HG03575 (cell line): Measurements from ENCODE around the gene TNNT3.

Experiments
- ATAC-seq: cut with Tn5 transposase; IDR thresholded peaks from one replicate; pipeline ENCODE4 v1.9.1; 2021; ENCODE audit not compliant: unreplicated experiment, insufficient number of reproducible peaks, low FRiP score; ENCODE audit errors: extremely low read depth

Gene TNNT3

DNA sequence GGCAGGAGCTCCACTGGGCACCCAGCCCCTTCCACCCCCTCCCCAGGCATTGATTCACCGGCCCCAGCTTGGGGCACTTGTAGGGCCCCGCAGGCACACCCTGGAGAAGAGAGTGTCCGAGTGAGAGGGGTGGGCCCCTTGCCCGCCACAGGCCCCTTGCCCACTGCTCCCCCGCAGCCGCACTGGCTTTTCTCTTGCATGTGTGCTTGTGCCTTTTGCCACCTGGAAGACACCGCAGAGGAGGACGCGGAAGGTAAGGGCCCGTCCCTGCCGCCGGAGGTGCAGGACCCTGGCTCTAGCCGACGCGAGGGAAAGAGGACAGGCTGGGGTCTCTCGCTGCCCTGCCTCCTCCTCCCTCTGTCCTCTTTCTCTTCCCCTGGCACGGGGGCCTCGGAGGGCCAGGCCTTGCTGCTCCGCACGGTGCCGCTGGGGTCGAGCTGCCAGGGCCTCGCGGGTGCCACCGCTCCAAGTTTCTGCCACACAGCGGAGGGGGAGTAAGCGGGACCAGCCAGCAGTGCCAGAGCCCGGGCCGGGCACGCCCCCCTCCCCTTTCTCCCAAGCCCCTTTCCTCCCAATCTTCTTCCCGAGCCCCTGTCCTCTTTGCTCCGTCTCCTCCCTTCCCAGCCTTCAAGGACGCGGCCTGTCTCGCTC is 9.5 kb downstream of the TNNT3 start:
- ATAC-seq = no peak

DNA sequence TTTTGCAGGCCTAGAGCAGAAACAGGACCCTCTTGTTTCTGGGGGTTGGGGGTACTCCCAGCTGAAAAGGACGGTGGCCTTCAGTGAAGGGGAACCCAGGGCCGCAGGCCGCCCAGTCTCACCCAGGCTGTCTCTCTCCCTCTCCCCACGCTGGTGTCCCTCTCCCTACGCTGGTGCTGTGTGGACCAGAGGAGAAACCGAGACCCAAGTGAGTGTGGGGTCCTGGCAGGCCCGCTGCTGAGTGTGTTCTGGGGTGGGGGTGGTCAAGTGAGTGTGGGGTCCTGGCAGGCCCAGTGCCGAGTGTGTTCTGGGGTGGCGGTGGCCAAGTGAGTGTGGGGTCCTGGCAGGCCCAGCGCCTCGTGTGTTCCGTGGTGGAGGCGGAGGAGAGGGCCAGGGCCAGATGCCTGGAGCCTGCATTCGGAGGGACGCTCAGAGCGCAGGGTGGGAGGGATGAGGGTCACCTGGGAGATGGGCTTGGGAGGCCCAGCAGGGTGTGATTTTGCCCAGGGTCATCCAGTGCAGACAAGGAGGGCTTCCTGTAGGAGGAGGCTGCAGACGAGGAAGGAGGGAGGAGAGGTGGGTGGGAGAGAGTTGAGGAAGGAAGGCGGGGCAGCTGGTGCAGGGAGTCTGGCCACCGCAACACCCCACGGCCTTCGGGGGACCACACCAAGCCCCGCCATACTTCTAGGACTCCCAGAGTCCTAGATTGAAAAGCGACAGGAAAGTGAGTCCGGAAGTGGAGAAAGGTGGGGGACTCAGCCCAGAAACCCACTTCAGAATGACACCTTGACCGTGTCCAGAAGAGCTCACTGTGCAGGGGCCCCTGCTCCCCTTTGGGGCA is 10.3 kb downstream of the TNNT3 start:
- no peak for ATAC-seq

DNA sequence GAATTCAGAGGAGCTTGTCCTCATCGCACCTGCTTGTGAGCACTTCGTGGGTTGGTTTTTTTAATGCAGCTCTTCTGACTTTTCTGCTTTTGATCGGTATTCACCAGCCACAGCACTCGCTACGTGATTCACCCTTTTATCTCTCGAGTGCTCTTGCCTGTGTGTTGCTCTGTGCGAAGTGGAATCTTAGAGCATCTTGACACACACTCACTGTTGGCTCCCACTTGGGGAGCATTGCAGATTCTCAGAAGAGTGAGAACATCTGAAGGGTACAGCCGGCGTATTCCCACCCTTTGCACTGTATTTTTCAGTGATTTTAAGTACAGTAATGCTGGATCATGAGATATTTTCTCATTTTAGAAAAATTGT is 10.9 kb downstream of the TNNT3 start:
- ATAC-seq = no peak

DNA sequence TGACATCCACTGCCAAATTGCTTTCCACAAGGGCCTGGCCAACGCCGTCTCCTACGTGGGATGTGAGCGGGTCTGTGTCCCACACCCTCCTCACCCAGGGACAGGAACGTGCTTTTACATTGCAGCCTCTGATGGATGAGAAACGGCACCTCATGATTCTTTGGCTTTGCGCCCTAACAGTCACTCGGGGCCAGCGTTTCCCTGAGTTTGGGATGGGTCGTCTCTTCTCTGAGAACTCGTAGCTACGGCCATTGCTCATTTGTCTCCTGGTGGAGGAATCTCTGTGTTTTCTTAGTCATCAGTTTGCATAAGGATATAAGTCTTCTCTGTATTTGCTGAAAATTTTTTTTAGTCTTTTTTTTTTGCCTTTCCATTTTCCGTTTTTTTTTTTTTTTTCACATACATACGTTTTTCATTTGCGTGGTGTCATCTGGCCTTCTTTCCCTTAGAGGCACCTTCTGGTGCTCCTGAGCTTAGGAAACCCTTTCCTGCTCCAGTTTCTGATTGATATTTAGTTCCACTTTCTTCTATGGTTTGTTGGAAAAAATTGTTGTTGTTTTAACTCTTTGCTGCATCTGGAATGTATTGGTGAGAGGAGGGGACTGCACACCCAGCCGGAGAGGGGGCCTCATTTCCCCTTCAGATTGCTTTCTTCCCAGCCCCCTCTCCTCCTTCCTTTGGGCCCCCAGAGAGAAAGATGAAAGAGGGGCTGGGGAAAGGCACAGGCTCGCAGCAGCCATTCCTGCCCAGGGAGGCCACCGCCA is 12.0 kb downstream of the TNNT3 start:
- no peak for ATAC-seq

DNA sequence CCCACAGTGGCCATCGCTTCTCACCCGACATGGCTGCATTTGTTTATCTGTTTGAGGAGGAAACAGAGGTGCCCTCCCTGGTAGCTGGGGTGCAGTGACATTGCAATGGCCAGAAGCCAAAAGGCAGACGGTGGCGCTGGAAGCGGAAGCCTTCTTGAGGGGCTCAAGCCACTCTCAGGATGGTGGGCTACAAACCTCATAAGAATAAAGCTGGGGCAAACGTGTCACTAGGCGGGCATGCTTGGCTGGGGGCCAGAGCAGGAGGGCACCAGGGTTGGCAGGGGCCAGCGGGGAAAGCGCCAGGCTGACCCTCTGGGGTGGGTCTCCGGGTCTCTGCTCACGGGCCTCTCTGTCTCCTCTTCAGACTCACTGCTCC is 12.6 kb downstream of the TNNT3 start:
- no peak for ATAC-seq

DNA sequence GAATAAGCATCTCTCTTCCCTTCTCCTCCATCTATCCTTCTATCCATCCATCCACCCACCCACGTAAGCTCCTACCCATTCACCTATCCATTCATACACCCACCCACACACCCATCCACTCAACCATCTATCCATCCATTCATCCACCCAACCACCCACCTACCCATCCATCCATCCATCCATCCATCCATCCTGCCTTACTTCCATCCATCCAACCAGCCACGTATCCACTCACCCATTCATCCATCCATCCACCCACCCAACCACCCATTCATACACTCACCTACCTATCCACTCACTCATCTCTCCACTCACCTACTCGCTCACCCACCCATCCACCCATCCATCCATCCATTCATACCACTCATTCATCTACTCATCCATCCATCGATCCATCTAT is 13.2 kb downstream of the TNNT3 start:
- ATAC-seq = no peak

DNA sequence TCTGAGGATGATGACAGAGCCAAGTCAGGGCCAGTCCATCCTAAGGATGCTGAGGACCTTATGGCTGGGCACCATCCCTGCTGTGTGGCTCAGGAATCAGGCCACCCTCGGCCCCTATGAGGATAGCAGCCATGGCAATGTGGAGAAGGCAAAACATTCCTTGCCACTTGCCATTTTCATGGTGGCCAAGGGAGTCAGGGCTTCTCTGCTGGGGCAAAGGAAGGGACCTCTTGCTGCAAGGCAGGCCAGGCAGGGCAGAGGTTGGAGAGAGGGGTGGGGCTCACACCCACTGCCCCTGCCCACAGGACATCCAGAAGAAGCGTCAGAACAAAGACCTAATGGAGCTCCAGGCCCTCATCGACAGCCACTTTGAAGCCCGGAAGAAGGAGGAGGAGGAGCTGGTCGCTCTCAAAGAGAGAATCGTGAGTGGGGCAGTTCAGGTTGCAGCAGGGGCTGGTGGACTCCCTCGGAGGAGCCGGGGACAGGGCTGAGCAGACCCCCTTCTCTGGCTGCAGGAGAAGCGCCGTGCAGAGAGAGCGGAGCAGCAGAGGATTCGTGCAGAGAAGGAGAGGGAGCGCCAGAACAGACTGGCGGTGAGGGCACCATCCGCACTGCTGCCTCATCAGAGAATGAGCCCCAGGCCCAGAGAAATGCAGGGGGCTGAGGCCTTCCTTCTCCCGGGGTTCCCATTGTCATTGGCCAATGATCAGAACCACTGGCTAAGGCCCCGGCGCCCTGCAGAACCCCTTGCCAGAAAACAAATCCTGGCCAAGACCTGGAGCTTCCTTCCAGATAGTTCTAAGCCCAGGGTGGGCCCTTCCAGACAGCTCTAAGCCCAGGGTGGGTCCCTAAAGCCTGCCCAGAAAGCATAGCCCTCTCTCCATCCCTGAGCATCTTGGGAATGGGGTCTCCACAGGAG is 14.2 kb downstream of the TNNT3 start:
- ATAC-seq = no peak

DNA sequence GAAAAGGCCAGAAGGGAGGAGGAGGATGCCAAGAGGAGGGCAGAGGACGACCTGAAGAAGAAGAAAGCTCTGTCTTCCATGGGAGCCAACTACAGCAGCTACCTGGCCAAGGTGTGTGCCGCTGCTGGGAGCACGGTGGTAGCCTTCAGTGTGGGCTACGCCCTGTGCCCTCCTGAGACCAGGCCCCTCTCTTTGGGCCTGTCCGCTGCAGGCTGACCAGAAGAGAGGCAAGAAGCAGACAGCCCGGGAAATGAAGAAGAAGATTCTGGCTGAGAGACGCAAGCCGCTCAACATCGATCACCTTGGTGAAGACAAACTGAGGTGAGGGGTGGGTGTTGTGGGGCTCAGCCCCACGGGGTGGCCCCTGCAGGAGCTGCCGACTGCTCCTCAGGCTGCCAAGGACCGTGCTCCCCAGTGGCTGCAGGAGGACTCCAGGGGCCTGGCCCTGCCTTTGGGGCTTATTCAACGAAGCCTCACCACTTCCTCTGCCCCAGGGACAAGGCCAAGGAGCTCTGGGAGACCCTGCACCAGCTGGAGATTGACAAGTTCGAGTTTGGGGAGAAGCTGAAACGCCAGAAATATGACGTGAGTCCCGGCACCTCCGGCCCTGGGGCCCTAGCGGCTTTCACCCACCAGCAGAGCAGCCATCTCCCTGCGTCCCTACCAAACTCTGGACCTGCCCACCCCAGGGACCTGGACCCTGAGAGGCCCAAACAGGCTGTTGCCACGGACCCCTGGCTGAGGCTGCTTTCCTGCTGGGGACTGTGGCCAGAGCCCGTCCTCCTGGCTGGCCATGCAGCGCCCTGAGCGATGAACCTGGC is 15.0 kb downstream of the TNNT3 start:
- no peak for ATAC-seq

DNA sequence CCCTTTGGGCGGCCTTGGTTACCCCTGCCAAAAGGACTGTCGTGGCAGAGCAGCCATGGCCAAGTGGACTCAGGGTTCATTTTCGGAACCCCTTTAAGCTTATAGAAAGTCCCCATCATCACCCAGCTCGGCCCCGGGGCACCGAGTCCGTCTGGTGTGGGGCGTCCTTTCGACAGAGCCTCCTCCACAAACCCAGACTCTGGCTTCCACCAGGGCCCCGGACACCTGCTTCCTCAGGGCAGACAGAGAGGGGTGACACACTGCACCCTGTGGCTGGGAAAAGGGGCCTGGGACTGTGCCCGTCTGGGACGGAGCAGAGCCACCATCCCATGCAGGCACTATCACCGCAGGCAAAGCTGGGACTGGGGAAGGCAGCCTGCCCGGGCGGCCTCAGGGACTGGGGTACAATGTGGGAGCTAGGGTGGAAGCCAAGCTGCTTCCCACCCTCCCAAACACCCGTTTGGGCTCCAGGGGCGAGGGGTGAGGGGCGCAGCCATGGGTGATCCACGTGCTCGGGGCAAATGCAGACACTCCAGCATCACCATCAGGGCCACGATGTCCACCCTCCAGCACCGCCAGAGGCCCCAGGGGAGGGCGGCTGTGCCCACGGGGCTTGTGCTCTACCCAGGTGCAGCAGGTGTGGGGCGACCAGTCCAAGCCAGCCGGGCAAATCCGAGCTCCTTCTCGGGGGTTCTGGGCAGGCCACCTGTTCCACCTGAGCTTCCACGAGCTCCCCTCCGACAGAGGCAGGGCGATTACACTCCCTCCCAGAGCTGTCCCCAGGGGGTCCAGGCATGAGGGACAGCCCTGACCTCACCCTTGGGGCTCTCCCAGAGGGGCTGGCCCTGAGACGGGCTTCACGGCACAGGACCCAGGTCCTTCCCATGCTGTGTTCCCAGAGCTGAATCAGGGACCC is 15.9 kb downstream of the TNNT3 start:
- no peak for ATAC-seq

DNA sequence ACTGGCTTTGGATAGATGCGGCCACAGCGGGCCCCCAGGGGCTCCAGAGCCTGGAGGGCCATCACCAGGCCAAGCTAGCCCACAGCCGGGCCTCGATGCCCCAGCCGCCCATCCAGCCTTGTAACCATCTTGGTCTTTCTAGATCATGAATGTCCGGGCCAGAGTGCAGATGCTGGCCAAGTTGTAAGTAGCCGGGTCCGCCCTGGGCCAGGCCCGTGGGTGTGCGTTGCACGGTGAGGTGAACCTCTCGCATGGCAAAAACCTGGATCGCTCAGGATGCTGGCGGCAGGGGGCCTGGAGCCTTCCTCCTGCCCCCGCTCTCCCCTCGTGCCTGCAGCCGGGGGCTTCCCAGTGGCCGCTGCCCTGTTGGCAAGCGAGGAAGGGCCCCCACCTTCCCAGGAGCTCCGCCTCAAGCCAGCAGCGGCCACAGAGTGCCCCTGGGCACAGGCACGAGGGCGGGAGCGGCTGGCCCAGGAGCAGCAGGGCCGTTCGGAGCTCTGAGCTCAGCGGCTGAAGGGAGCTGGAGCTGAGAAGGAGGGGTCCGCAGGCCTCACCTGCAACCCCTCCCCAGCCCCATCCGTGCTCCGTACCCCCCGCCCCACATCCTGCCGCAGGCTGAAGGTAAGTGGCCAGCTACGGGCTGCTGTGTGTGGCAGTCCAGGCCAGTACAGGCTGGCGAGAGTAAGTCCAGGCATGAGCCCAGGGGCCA is 16.7 kb downstream of the TNNT3 start:
- no peak for ATAC-seq

DNA sequence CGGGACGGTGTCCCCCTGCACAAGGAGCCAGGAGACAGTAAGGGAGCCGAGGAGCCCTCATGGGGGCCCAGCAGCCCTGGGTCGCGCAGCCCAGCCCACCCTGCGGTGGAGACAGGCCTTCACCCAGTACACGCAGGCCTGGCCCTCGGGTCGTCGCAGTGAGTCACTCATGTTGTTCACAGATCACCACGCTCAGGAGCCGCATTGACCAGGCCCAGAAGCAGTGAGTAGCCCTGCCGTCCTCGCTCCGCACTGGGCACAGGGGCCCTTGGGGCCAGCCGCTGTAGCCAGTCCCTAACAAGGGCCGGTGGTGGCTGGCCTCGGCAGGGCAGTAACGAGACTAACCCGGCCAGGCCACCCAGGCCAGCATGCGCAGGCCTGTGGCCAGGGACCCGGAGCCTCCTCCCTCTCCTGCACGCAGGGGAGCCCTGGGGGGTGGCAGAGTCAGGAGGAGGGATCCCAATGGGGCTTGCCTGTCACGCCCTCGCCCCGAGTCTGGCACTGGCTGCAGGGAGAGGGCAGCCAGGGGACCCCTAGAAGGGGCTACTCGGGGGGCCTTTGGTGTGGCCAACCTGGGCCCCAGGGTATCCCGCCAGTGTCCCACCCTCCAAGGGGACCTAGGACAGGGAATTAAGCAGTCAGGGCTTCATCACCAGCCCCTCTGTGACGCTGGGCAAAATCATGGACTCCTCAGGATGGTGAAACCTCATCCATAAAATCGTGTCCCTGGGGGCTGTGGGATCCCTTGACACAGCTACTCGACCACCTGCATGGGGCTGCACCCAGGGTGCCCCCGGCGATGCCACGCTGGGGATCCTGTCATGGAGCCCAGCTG is 17.5 kb downstream of the TNNT3 start:
- no peak for ATAC-seq

DNA sequence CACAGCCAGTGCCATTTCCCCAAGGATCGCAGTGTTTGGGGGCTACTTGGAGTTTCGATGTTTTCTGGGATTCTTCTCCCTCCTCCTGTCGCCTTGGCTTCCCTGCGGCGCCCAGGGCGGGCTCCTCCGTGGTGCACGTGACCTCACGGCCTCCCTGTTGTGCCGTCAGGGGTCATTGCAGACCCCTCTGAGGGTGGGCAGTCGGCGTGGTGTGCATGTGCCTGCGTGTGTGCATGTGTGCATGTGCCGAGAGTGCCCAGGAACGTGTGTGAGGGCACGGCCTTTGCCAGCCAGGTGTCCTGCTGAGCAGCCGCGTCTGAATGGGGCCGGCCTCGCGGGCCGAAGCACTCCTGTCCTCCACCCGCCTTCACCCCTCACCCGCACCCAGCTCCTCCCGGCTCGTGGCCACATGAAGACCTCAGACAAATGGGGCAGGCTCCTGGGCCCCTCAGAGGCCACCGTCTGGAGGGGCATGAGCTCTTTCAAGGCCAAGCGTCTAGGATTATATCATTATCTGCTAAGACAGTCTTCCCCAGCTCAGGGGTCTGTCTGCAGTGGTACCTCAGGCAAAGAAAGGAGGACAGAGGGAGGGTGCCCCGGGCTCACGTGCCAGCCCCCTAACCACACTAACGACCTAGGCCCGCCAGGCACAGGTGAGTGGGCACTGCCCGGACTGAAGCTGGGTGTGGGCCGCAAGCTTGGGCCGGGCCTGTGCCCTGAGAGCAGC is 18.3 kb downstream of the TNNT3 start:
- ATAC-seq = no peak

DNA sequence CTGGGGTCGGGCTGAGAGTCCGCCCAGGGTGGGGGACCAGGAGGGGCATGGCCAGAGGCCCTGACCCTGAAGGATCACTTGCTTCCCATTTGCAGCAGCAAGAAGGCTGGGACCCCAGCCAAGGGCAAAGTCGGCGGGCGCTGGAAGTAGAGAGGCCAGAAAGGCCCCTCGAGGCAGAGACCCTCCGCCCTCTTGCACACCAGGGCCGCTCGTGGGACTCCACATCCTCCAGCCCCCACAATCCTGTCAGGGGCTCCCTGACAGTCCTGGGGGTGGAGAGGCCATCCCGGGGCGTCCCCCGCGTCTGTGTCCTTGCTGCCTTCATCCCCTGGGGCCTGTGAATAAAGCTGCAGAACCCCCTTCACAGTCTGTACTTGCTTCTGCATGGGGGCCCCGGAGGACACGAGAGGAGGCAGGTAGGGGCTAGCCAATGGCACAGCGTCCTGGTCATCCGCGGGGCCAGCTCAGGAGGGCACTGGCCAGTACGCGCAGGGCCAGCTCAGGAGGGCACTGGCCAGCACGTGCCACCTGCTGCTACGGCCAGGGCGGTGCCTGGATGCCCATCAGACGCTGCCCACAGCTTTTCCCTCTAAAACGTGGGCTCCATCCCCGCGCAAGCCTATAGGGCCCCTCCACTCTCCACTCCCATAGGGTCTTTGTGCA is 19.0 kb downstream of the TNNT3 start:
- no peak for ATAC-seq

DNA sequence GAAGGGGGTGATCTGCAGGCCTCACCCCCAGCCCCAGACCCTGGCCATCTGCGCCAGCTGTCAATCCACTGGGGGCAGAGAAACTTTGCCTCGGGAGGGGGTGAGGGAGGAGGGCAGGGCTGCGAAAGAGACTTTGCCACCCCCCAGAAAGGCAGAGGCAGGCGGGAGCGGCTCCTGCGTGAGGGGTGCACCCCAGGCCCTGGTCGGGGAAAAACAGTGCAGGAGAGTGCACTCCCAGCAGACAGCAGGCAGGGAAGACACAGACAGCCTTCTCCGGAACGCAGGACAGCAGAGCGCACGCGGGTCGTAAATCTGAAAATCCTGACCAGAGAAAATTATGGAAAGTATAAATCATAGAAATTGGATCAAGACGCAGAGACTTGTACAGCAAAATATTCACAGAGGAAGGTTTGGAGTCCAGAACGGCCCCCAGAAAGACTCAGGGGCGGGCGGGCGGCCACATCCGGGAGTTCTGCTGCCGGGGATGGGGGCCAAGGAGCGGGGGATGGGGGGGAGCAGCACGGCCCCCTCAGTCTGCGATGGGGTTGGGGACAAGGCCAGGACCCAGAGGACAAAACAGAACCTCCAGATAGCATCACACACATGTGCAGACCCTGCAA is 19.6 kb downstream of the TNNT3 start:
- ATAC-seq = no peak
